T-helper 1 cell treated with Interleukin-12 subunit alpha and Interleukin-12 subunit beta and Interleukin-4 antibody, amounts not matched to agents 30 μg/mL and 1 μg/mL, for 36 hours (primary cell): ENCODE measurements around the gene CPD.
"Not testable (repeated sequence)": the region's sequence is repeated elsewhere in the genome, so short reads cannot be mapped to it uniquely, and the experiment has no call there.

Experiments used
- H3K27ac Mint-ChIP-seq: one replicate; pipeline ENCODE4 v1.8.0; 2021; ENCODE audit warnings: mild to moderate bottlenecking, mixed read lengths
- H3K27me3 Mint-ChIP-seq: one replicate; pipeline ENCODE4 v1.8.0; 2021; ENCODE audit warnings: low read depth, mixed read lengths
- H3K36me3 Mint-ChIP-seq: one replicate; pipeline ENCODE4 v1.8.0; 2021; ENCODE audit warnings: low read depth, mixed read lengths
- H3K4me1 Mint-ChIP-seq: one replicate; pipeline ENCODE4 v1.8.0; 2021; ENCODE audit warnings: low read depth, mixed read lengths
- H3K4me3 Mint-ChIP-seq: one replicate; pipeline ENCODE4 v1.8.0; 2021; ENCODE audit warnings: mild to moderate bottlenecking, moderate library complexity, mixed read lengths
- H3K9me3 Mint-ChIP-seq: one replicate; pipeline ENCODE4 v1.8.0; 2021; ENCODE audit warnings: mixed read lengths

Gene CPD

GRCh38 chr17:30458371-30458770, 79.6 kb downstream of the CPD start:
- Mint-ChIP-seq H3K36me3 (peaks cover 28% of the 10 kb centered on the region), H3K27ac (no peak overlapping the region), H3K4me3 (no peak overlapping the region), H3K9me3 (peaks cover 6% of the 10 kb centered on the region), H3K4me1 (no peaks in the 10 kb centered on the region), H3K27me3 (no peaks in the 10 kb centered on the region)

GRCh38 chr17:30458797-30459413, 80.2 kb downstream of the CPD start:
- not testable (repeated sequence) for H3K4me3 Mint-ChIP-seq, H3K4me1 Mint-ChIP-seq, H3K27ac Mint-ChIP-seq, H3K27me3 Mint-ChIP-seq, H3K9me3 Mint-ChIP-seq
- H3K36me3 Mint-ChIP-seq: peaks cover 28% of the 10 kb centered on the region

GRCh38 chr17:30468465-30468864, 89.7 kb downstream of the CPD start:
- H3K27ac Mint-ChIP-seq: no peak overlapping the region
- H3K4me1 Mint-ChIP-seq: no peaks in the 10 kb centered on the region
- peaks cover 6% of the 10 kb centered on the region for H3K36me3 Mint-ChIP-seq
- H3K27me3 Mint-ChIP-seq: no peaks in the 10 kb centered on the region
- H3K9me3 Mint-ChIP-seq: no peaks in the 10 kb centered on the region
- no peak overlapping the region for H3K4me3 Mint-ChIP-seq

- H3K9me3 Mint-ChIP-seq: no peaks in the 10 kb centered on the region
- peaks cover 8% of the 10 kb centered on the region for H3K4me1 Mint-ChIP-seq
- no peak overlapping the region for H3K4me3 Mint-ChIP-seq
- H3K36me3 Mint-ChIP-seq: peaks cover 2% of the 10 kb centered on the region
- H3K27ac Mint-ChIP-seq: no peak overlapping the region
- H3K27me3 Mint-ChIP-seq: no peaks in the 10 kb centered on the region
Measured at GRCh38 chr17:30472238-30472890, 93.6 kb downstream of the CPD start.

- no peaks in the 10 kb centered on the region for H3K27me3 Mint-ChIP-seq
- no peak overlapping the region for H3K27ac Mint-ChIP-seq
Measured at GRCh38 chr17:30475206-30475605, 96.5 kb downstream of the CPD start.

GRCh38 chr17:30476726-30477082, 98.0 kb downstream of the CPD start:
- Mint-ChIP-seq H3K27me3 (no peaks in the 10 kb centered on the region), H3K27ac (peak overlapping the region; percentile 93), H3K4me1 (peaks cover 15% of the 10 kb centered on the region), H3K36me3 (peaks cover 8% of the 10 kb centered on the region), H3K9me3 (no peaks in the 10 kb centered on the region), H3K4me3 (peak overlapping the region; percentile 95)

More at GRCh38 chr17:30475206-30475605, 96.5 kb downstream of the CPD start:
- Mint-ChIP-seq H3K9me3 (no peaks in the 10 kb centered on the region), H3K4me3 (no peak overlapping the region), H3K36me3 (peaks cover 4% of the 10 kb centered on the region), H3K4me1 (peaks cover 13% of the 10 kb centered on the region)

GRCh38 chr17:30477083-30477773, 98.5 kb downstream of the CPD start, which contains the start of gene GOSR1:
Gene GOSR1 (plus strand): TSS chr17:30477408. CDS start chr17:30477434, 26 bp downstream.
- Mint-ChIP-seq H3K27ac (peak within 1 kb of the TSS; percentile 93), H3K27me3 (no peaks in the 10 kb centered on the region), H3K9me3 (no peaks in the 10 kb centered on the region), H3K36me3 (peaks cover 9% of the 10 kb centered on the region), H3K4me1 (peaks cover 15% of the 10 kb centered on the region), H3K4me3 (peak within 1 kb of the TSS; percentile 95)

DNA sequence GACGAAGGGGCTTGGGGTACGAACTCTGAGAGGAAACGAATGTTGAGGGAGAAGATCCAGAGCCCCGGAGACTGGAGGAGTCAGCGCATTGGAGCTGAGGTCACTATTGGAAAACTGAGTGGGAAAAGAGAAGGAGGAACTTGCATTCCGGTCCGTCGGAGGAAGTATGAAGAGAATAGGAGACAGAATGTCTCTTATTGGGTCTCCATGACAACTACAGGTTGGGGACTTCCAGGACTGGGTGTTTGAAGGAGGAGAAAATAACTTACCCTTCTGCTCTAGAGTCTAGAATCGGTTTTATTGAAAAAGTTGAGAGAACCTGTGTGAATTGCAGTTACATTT, 99.0 kb downstream of the CPD start:
- no peaks in the 10 kb centered on the region for H3K27me3 Mint-ChIP-seq
- H3K4me3 Mint-ChIP-seq: peak overlapping the region; percentile 95
- no peaks in the 10 kb centered on the region for H3K9me3 Mint-ChIP-seq
- H3K36me3 Mint-ChIP-seq: peaks cover 12% of the 10 kb centered on the region
- H3K4me1 Mint-ChIP-seq: peaks cover 18% of the 10 kb centered on the region
- H3K27ac Mint-ChIP-seq: peak overlapping the region; percentile 93

- H3K27ac Mint-ChIP-seq: no peak overlapping the region
- no peak overlapping the region for H3K4me3 Mint-ChIP-seq
- peaks cover 11% of the 10 kb centered on the region for H3K4me1 Mint-ChIP-seq
- no peaks in the 10 kb centered on the region for H3K9me3 Mint-ChIP-seq
- peaks cover 41% of the 10 kb centered on the region for H3K36me3 Mint-ChIP-seq
- no peaks in the 10 kb centered on the region for H3K27me3 Mint-ChIP-seq
Measured at GRCh38 chr17:30482555-30482954, 103.8 kb downstream of the CPD start.

- H3K27ac Mint-ChIP-seq: no peak overlapping the region
- peaks cover 39% of the 10 kb centered on the region for H3K36me3 Mint-ChIP-seq
Measured at GRCh38 chr17:30483159-30483558, 104.4 kb downstream of the CPD start.

GRCh38 chr17:30493780-30494179, 115.1 kb downstream of the CPD start:
- Mint-ChIP-seq H3K36me3 (peaks cover 53% of the 10 kb centered on the region), H3K4me3 (no peak overlapping the region), H3K4me1 (no peaks in the 10 kb centered on the region), H3K27me3 (no peaks in the 10 kb centered on the region), H3K9me3 (no peaks in the 10 kb centered on the region), H3K27ac (no peak overlapping the region)

More at GRCh38 chr17:30483159-30483558, 104.4 kb downstream of the CPD start:
- Mint-ChIP-seq H3K4me3 (no peak overlapping the region), H3K27me3 (no peaks in the 10 kb centered on the region), H3K4me1 (peaks cover 7% of the 10 kb centered on the region), H3K9me3 (no peaks in the 10 kb centered on the region)

GRCh38 chr17:30495586-30495985, 116.9 kb downstream of the CPD start:
- H3K36me3 Mint-ChIP-seq: peaks cover 53% of the 10 kb centered on the region
- no peak overlapping the region for H3K27ac Mint-ChIP-seq
- peaks cover 5% of the 10 kb centered on the region for H3K4me1 Mint-ChIP-seq
- no peak overlapping the region for H3K4me3 Mint-ChIP-seq
- no peaks in the 10 kb centered on the region for H3K27me3 Mint-ChIP-seq
- no peaks in the 10 kb centered on the region for H3K9me3 Mint-ChIP-seq

DNA sequence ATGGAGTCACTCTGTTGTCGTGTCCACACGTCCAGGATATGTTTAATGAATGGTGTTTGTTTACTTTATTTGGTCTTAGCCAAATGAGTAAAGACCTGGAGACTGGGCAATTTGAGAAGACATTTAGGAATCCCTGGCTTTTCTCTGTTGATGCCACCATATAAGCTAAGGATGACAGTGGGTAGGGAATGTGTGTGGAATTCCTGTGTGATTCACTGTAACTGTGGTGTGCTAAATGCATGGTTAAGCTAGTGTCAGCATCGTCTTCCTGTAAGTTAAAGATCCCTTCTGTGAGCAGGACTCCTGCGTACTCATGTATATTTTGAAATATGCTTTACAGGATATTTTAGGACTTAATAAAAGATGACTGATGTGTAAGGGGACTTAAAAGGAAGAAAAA, 124.8 kb downstream of the CPD start:
- no peaks in the 10 kb centered on the region for H3K27me3 Mint-ChIP-seq
- no peak overlapping the region for H3K4me3 Mint-ChIP-seq
- peaks cover 13% of the 10 kb centered on the region for H3K4me1 Mint-ChIP-seq
- no peaks in the 10 kb centered on the region for H3K9me3 Mint-ChIP-seq
- H3K36me3 Mint-ChIP-seq: peaks cover 39% of the 10 kb centered on the region
- H3K27ac Mint-ChIP-seq: no peak overlapping the region

DNA sequence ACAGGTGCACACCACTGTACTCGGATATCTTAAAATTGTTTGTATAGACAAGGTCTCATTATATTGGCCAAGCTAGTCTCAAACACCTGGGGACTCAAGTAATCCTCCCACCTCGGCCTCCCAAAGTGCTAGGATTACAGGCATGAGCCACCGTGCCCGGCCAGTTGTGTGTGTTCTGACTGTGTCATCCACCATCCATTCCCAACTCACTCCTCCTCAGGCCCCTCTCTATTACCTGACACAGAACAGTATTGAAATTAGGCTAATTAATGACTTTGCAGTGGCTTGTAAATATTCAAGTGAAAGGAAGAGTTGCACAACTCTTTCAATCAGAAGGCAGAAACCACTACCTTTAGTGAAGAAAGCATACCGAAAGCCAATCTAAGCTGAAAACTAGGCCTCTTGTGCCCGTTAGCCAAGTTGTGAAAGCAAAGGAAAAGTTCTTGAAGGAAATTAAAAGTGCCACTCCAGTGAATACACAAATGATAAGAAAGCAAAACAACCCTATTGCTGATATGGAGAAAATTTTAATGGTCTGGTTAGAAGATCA, 127.2 kb downstream of the CPD start:
- H3K4me1 Mint-ChIP-seq: peaks cover 8% of the 10 kb centered on the region
- H3K9me3 Mint-ChIP-seq: no peaks in the 10 kb centered on the region
- no peaks in the 10 kb centered on the region for H3K27me3 Mint-ChIP-seq
- peaks cover 29% of the 10 kb centered on the region for H3K36me3 Mint-ChIP-seq
- peak overlapping the region; percentile 29 for H3K27ac Mint-ChIP-seq
- no peak overlapping the region for H3K4me3 Mint-ChIP-seq

DNA sequence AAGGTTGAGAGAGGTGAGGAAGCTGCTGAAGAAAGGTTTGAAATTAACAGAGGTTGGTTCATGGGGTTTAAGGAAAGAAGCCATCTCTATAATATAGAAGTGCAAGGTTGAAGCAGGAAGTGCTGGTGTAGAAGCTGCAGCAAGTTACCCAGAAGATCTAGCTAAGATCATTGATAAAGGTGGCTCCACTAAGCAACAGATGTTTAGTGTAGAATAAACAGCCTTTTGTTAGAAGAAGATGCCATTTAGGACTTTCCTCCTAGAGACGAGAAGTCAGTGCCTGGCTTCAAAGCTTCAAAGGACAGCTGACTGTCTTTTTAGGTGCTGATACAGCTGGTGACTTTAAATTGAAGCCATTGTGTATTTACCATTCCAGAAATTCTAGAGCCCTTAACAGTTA, 127.8 kb downstream of the CPD start:
- H3K4me1 Mint-ChIP-seq: peaks cover 8% of the 10 kb centered on the region
- peaks cover 26% of the 10 kb centered on the region for H3K36me3 Mint-ChIP-seq
- no peaks in the 10 kb centered on the region for H3K27me3 Mint-ChIP-seq
- peak overlapping the region; percentile 29 for H3K27ac Mint-ChIP-seq
- no peak overlapping the region for H3K4me3 Mint-ChIP-seq
- no peaks in the 10 kb centered on the region for H3K9me3 Mint-ChIP-seq
